MCF 10A (cell line): ENCODE data around the gene CELF5. TPM values are rescaled to one million over a fixed set of nuclear protein-coding genes. Genes with fewer than 3 reads are reported as not detected.
A peak's percentile ranks its signal among the peaks of the same experiment; 100 is the strongest.

Experiments used
- BruUV-seq: library from RNA; stranded (reverse); fragments of 400-500 nt; replicated peaks from 2 replicates; lab custom pipeline; 2021; lab: Mats Ljungman, UMichigan
- CTCF ChIA-PET: fragments of 300-600 bp; sonication (Branson Sonifier 250); formaldehyde crosslinking; extraction: SDS; loops from one replicate; lab custom pipeline; 2021; ENCODE audit warnings: antibody characterized with exemption, inconsistent platforms; lab: Yijun Ruan, JAX
- POLR2A ChIA-PET: fragments of 300-600, 350-650 bp; sonication (Branson Sonifier 250); formaldehyde crosslinking; extraction: SDS; loops from one replicate; lab custom pipeline; 2020; ENCODE audit warnings: antibody characterized with exemption, inconsistent platforms; lab: Yijun Ruan, JAX
- DNase-seq: peaks from one replicate; pipeline ENCODE4 v3.0.0-alpha.2; 2018; ENCODE audit not compliant: unreplicated experiment
- H3K27ac Mint-ChIP-seq: one replicate; pipeline ENCODE4 v1.8.0; 2022; ENCODE audit warnings: mild to moderate bottlenecking, low read depth, mixed read lengths; ENCODE audit not compliant: unreplicated experiment
- H3K27me3 Mint-ChIP-seq: one replicate; pipeline ENCODE4 v1.8.0; 2022; ENCODE audit warnings: mixed read lengths; ENCODE audit not compliant: insufficient read depth, unreplicated experiment
- H3K36me3 Mint-ChIP-seq: one replicate; pipeline ENCODE4 v1.8.0; 2022; ENCODE audit warnings: mild to moderate bottlenecking, moderate library complexity, mixed read lengths; ENCODE audit not compliant: insufficient read depth, unreplicated experiment
- H3K4me1 Mint-ChIP-seq: one replicate; pipeline ENCODE4 v1.8.0; 2022; ENCODE audit warnings: mixed read lengths; ENCODE audit not compliant: insufficient read depth, unreplicated experiment
- H3K4me3 Mint-ChIP-seq: one replicate; pipeline ENCODE4 v1.8.0; 2022; ENCODE audit warnings: mild to moderate bottlenecking, moderate library complexity, mixed read lengths; ENCODE audit not compliant: unreplicated experiment
- H3K9me3 Mint-ChIP-seq: one replicate; pipeline ENCODE4 v1.8.0; 2022; ENCODE audit warnings: mixed read lengths; ENCODE audit not compliant: unreplicated experiment
- intact Hi-C: fragments of 100-400 bp; cut with micrococcal nuclease; formaldehyde crosslinking; loops from 2 replicates; pipeline ENCODE4 v1.14.1; 2022
- total RNA-seq: library from RNA; stranded (reverse); gene quantifications from 2 replicates; pipeline ENCODE4 v1.2.3, GENCODE V29; 2022
- TF ChIP-seq, protein P1 (sequence below): fragments of 200-600 bp; IDR thresholded peaks from one replicate; pipeline ENCODE4 v1.8.0; 2022; ENCODE audit warnings: antibody characterized with exemption, mild to moderate bottlenecking; ENCODE audit not compliant: unreplicated experiment

The CELF5 gene
- total RNA-seq, 1 experiment from 2014 or later, result 0.30 TPM

DNA sequence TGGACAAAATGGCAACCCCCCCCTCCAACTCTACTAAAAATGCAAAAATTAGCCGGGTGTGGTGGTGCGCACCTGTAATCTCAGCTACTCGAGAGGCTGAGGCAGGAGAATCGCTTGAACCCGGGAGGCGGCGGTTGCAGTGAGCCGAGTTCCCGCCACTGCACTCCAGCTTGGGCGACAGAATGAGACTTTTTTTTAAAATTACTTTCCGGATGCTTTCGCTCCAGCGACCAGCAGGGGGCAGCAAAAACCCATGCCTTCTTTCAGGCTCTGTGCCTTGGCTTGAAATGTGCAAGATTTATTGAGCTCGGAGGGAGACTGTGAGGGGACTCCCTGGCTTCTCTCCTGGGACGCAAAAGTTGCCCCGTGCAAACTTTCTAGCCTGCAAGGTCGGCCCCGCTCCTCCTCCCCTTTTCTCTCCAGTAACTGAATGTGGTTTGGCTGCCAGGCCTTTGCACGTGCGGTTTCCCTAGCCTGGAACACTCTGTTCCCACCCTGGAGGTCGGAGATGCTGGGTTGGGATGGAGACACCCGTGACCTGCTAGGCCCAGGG is 80.5 kb downstream of the CELF5 start:
- H3K27ac Mint-ChIP-seq, result no peak overlapping the region
- no TSS peak for BruUV-seq
- TF ChIP-seq, protein P1, sequence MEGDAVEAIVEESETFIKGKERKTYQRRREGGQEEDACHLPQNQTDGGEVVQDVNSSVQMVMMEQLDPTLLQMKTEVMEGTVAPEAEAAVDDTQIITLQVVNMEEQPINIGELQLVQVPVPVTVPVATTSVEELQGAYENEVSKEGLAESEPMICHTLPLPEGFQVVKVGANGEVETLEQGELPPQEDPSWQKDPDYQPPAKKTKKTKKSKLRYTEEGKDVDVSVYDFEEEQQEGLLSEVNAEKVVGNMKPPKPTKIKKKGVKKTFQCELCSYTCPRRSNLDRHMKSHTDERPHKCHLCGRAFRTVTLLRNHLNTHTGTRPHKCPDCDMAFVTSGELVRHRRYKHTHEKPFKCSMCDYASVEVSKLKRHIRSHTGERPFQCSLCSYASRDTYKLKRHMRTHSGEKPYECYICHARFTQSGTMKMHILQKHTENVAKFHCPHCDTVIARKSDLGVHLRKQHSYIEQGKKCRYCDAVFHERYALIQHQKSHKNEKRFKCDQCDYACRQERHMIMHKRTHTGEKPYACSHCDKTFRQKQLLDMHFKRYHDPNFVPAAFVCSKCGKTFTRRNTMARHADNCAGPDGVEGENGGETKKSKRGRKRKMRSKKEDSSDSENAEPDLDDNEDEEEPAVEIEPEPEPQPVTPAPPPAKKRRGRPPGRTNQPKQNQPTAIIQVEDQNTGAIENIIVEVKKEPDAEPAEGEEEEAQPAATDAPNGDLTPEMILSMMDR, result peak; percentile 95
- no peaks in the 10 kb centered on the region for H3K9me3 Mint-ChIP-seq
- no peak overlapping the region for H3K4me3 Mint-ChIP-seq
- peak; percentile 84 for DNase-seq
- ChIA-PET CTCF (interaction anchor here (0.6 to 5.6 kb wide), 27 partner anchors 12 to 681 kb away, joined by 3 to 76 read pairs (median 3); partner anchors contain the start of genes EEF2 and SMIM44), POLR2A (interaction anchor here (0.7 to 1.2 kb wide), 4 partner anchors 83 to 788 kb away, joined by 3 to 10 read pairs (median 6); no protein-coding TSS in a partner anchor)
- H3K36me3 Mint-ChIP-seq, result no peaks in the 10 kb centered on the region
- H3K27me3 Mint-ChIP-seq, result peaks cover 16% of the 10 kb centered on the region
- intact Hi-C loops, result loop anchor here (1.0 kb wide), 1 partner anchor 167 kb away; no protein-coding TSS in a partner anchor
- H3K4me1 Mint-ChIP-seq, result peaks cover 3% of the 10 kb centered on the region

DNA sequence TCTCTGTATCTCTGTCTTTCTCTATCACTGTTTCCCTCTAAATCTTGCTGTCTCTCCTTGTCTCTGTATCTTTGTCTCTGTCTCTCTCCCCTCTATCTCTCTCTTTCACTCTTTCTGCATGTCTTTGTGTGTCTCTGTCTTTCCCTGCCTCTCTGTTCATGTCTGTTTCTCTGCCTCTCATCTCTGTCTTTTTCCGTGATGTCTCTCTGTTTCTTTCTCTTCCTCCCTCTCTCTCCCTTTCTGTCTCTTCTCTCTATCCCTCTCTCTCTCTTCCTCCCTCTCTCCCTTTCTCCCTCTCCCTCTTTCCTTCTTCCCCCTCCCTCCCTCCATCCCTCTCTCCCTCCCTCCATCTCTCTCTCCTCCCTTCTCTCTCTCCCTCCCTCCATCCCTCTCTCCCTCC is 85.3 kb downstream of the CELF5 start:
- Mint-ChIP-seq H3K27ac (no peak overlapping the region), H3K9me3 (no peaks in the 10 kb centered on the region), H3K4me1 (peaks cover 9% of the 10 kb centered on the region), H3K4me3 (no peak overlapping the region), H3K27me3 (peaks cover 49% of the 10 kb centered on the region), H3K36me3 (no peaks in the 10 kb centered on the region)
- no peak for DNase-seq
- ChIA-PET POLR2A (no interaction called here), CTCF (no interaction called here)
- intact Hi-C loops, result no loop called here
- no TSS peak for BruUV-seq
- TF ChIP-seq, protein P1, result no peak

DNA sequence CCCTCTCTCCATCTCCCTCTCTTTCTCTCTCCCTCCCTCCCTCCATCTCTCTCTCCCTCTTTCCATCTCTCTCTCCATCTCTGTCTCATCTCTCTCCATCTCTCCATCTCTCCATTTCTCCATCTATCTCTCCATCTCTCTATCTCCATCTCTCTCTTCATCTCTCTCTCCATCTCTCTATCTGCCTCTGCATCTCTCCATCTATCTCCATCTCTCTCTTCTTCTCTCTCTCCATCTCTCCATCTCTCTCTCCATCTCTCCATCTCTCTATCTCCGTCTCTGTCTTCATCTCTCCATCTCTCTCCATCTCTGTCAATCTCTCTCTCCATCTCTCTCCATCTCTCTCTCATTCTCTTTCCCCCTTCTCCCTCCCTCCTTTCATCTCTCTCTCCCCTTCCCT is 85.8 kb downstream of the CELF5 start:
- BruUV-seq, result no TSS peak
- Mint-ChIP-seq H3K27ac (no peak overlapping the region), H3K27me3 (peaks cover 51% of the 10 kb centered on the region), H3K4me3 (no peak overlapping the region), H3K36me3 (no peaks in the 10 kb centered on the region), H3K9me3 (no peaks in the 10 kb centered on the region), H3K4me1 (peaks cover 5% of the 10 kb centered on the region)
- ChIA-PET CTCF (no interaction called here), POLR2A (no interaction called here)
- no peak for DNase-seq
- intact Hi-C loops, result no loop called here
- TF ChIP-seq, protein P1, result no peak

DNA sequence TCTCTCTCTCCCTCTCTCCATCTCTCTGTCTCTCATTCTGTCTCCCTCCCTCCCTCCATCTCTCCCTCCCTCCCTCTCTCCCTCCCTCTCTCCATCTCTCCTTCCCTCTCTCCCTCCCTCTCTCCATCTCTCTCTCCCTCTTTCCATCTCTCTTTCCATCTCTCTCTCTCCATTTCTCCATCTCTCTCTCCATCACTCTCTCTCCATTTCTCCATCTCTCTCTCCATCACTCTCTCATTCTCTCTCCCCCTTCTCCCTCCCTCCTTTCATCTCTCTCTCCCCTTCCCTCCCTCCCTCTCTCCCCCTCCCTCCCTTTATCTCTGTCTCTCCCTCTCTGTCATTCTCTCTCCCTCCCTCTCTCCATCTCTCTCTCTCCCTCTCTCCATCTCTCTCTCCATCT is 86.2 kb downstream of the CELF5 start:
- H3K4me1 Mint-ChIP-seq, result peaks cover 5% of the 10 kb centered on the region
- intact Hi-C loops, result no loop called here
- no peaks in the 10 kb centered on the region for H3K9me3 Mint-ChIP-seq
- CTCF ChIA-PET, result no interaction called here
- no peak for DNase-seq
- H3K36me3 Mint-ChIP-seq, result no peaks in the 10 kb centered on the region
- TF ChIP-seq, protein P1, result no peak
- no peak overlapping the region for H3K4me3 Mint-ChIP-seq
- no peak overlapping the region for H3K27ac Mint-ChIP-seq
- H3K27me3 Mint-ChIP-seq, result peaks cover 51% of the 10 kb centered on the region
- no TSS peak for BruUV-seq
- POLR2A ChIA-PET, result no interaction called here
